Astrocyte (in vitro differentiated cells and primary cell): ENCODE data around the gene ULBP2. TPM values are rescaled to one million over a fixed set of nuclear protein-coding genes. Genes with fewer than 3 reads are reported as not detected.
A peak's percentile ranks its signal among the peaks of the same experiment; 100 is the strongest.

Experiments used
- DNase-seq: peaks from one replicate; pipeline ENCODE4 v3.0.0-alpha.2; 2010; ENCODE audit warnings: low read depth
- FAIRE-seq: peaks from 2 replicates; lab custom pipeline; 2011; peaks lifted over from hg19 to GRCh38; lab: Jason Lieb, UNC
- H2AFZ ChIP-seq: 2 replicates; pipeline ENCODE4 v1.6.0; 2012; ENCODE audit warnings: low read depth, low read length, inconsistent platforms
- H3K27ac ChIP-seq: 2 replicates; pipeline ENCODE4 v1.5.1; 2011; ENCODE audit warnings: low read depth, low read length, inconsistent platforms
- H3K27me3 ChIP-seq: 2 replicates; pipeline ENCODE4 v1.6.0; 2011; ENCODE audit warnings: low read length, inconsistent platforms; ENCODE audit not compliant: insufficient read depth
- H3K36me3 ChIP-seq: 2 replicates; pipeline ENCODE4 v1.5.1; 2011; ENCODE audit warnings: low read length, inconsistent platforms; ENCODE audit not compliant: insufficient read depth
- H3K4me1 ChIP-seq: 2 replicates; pipeline ENCODE4 v1.5.1; 2011; ENCODE audit warnings: low read length, inconsistent platforms; ENCODE audit not compliant: insufficient read depth
- H3K4me2 ChIP-seq: 2 replicates; pipeline ENCODE4 v1.6.0; 2012; ENCODE audit warnings: low read length, inconsistent platforms
- H3K4me3 ChIP-seq: 2 replicates; pipeline ENCODE4 v1.5.1; 2011; ENCODE audit warnings: low read depth, mild to moderate bottlenecking, low read length, inconsistent platforms; ENCODE audit not compliant: insufficient read depth
- H3K79me2 ChIP-seq: 2 replicates; pipeline ENCODE4 v1.6.0; 2012; ENCODE audit warnings: mild to moderate bottlenecking, low read length, inconsistent platforms; ENCODE audit not compliant: insufficient read depth
- H3K9ac ChIP-seq: 2 replicates; pipeline ENCODE4 v1.6.0; 2012; ENCODE audit warnings: mild to moderate bottlenecking, low read length, inconsistent platforms
- H3K9me3 ChIP-seq: 2 replicates; pipeline ENCODE4 v1.5.1; 2012; ENCODE audit warnings: low read depth, mild to moderate bottlenecking, low read length, inconsistent platforms; ENCODE audit not compliant: insufficient read depth
- H4K20me1 ChIP-seq: 2 replicates; pipeline ENCODE4 v1.6.0; 2012; ENCODE audit warnings: low read length, inconsistent platforms; ENCODE audit not compliant: insufficient read depth
- H3K27ac Mint-ChIP-seq: one replicate; pipeline ENCODE4 v1.8.0; 2021; ENCODE audit warnings: mild to moderate bottlenecking, mixed read lengths; ENCODE audit not compliant: unreplicated experiment
- H3K27me3 Mint-ChIP-seq: one replicate; pipeline ENCODE4 v1.8.0; 2021; ENCODE audit warnings: low read depth, mixed read lengths; ENCODE audit not compliant: unreplicated experiment
- H3K36me3 Mint-ChIP-seq: one replicate; pipeline ENCODE4 v1.8.0; 2021; ENCODE audit warnings: low read depth, mixed read lengths; ENCODE audit not compliant: unreplicated experiment
- H3K4me1 Mint-ChIP-seq: one replicate; pipeline ENCODE4 v1.8.0; 2021; ENCODE audit warnings: low read depth, mixed read lengths; ENCODE audit not compliant: unreplicated experiment
- H3K4me3 Mint-ChIP-seq: one replicate; pipeline ENCODE4 v1.8.0; 2021; ENCODE audit warnings: mild to moderate bottlenecking, moderate library complexity, mixed read lengths; ENCODE audit not compliant: unreplicated experiment
- H3K9me3 Mint-ChIP-seq: one replicate; pipeline ENCODE4 v1.8.0; 2021; ENCODE audit warnings: mild to moderate bottlenecking, mixed read lengths; ENCODE audit not compliant: unreplicated experiment
- CTCF ChIP-seq: IDR thresholded peaks from 2 replicates; pipeline ENCODE4 v1.5.1; 2011; ENCODE audit warnings: low read depth, mild to moderate bottlenecking, inconsistent platforms, low read length, moderate library complexity; ENCODE audit not compliant: insufficient read depth
- EZH2 ChIP-seq: IDR thresholded peaks from 2 replicates; pipeline ENCODE4 v1.6.1; 2012; ENCODE audit warnings: mild to moderate bottlenecking, low read length, inconsistent platforms; ENCODE audit not compliant: insufficient read depth
- total RNA-seq: library from RNA; stranded (reverse); gene quantifications from 2 replicates; pipeline ENCODE4 v1.2.1, GENCODE V29; 2021

Gene ULBP2
- total RNA-seq, 1 donor from 2014 or later: 7.3 TPM

DNA sequence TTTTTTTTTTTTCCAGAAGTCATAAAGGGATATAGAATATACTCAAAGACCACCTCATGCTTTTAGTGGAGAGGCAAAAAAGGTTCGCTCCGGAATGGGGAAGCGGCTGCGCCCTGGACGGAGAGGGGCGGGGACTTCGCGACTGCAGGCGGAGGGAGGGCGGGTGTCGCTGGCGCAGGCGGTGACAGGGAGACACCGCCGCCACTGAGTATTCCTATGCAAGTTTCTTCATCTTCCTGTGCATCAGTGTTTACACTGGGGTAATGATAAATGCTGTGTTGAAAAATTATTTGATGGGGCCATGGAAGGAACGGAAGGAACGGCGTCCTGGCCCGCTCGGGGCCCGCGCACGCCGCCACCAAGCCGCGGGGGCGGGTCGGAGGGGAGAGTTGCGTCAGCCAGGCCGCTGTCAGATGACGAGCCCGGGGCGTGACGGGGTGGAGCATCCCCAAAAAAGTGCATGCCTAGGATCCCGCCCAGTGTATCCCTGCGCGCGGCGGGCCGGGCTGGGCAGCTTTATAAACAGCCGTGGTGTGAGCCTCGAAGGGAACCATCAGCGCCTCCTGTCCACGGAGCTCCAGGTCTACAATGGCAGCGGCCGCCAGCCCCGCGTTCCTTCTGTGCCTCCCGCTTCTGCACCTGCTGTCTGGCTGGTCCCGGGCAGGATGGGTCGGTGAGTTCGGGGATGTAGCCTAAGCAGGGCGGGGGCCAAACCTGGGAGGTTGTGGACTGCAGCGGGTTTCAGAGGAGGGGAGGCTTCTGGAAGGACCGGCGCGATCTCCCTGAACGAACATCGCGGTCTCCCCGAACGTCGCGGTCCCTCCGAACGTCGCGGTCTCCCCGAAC lies 21.9 kb downstream of the ULBP2 start, which contains the start of gene ULBP1:
Gene ULBP1, plus strand, starts transcription at position 482 of the 846 bp plus-strand sequence. Its CDS starts 107 bp downstream, at position 589.
- DNase-seq: peak; percentile 68
- Histone ChIP-seq H3K4me1 (peaks cover 24% of the 10 kb centered on the region), H3K27me3 (peaks cover 40% of the 10 kb centered on the region), H2AFZ (peak within 1 kb of the TSS; percentile 87), H3K27ac (no peak within 1 kb of the TSS), H3K9ac (peak within 1 kb of the TSS; percentile 83), H3K9me3 (no peaks in the 10 kb centered on the region), H3K4me3 (peak within 1 kb of the TSS; percentile 56), H4K20me1 (no peaks in the 10 kb centered on the region), H3K79me2 (no peaks in the 10 kb centered on the region), H3K36me3 (no peaks in the 10 kb centered on the region), H3K4me2 (peak within 1 kb of the TSS; percentile 85)
- Mint-ChIP-seq H3K27me3 (peaks cover 90% of the 10 kb centered on the region), H3K27ac (peak within 1 kb of the TSS; percentile 97), H3K4me3 (peak within 1 kb of the TSS; percentile 93), H3K36me3 (peaks cover 15% of the 10 kb centered on the region), H3K9me3 (peaks cover 2% of the 10 kb centered on the region), H3K4me1 (peaks cover 11% of the 10 kb centered on the region)
- no peak for TF ChIP-seq EZH2
- TF ChIP-seq CTCF: no peak
- FAIRE-seq: no peak

- Histone ChIP-seq H3K36me3 (no peaks in the 10 kb centered on the region), H3K79me2 (no peaks in the 10 kb centered on the region), H3K9me3 (no peaks in the 10 kb centered on the region), H3K27ac (no peak overlapping the region), H4K20me1 (no peaks in the 10 kb centered on the region), H3K4me3 (peak overlapping the region; percentile 56), H3K9ac (peak overlapping the region; percentile 83), H2AFZ (peak overlapping the region; percentile 87), H3K4me1 (peaks cover 24% of the 10 kb centered on the region), H3K4me2 (peak overlapping the region; percentile 85), H3K27me3 (peaks cover 43% of the 10 kb centered on the region)
- peaks cover 12% of the 10 kb centered on the region for H3K4me1 Mint-ChIP-seq
- peaks cover 90% of the 10 kb centered on the region for H3K27me3 Mint-ChIP-seq
- H3K9me3 Mint-ChIP-seq: peaks cover 6% of the 10 kb centered on the region
- DNase-seq (peak; percentile 10), FAIRE-seq (no peak)
- H3K4me3 Mint-ChIP-seq: peak overlapping the region; percentile 93
- peaks cover 21% of the 10 kb centered on the region for H3K36me3 Mint-ChIP-seq
- peak; percentile 100 for TF ChIP-seq EZH2
- no peak for TF ChIP-seq CTCF
- peak overlapping the region; percentile 97 for H3K27ac Mint-ChIP-seq
Measured at GRCh38 chr6:149964308-149965193, 22.7 kb downstream of the ULBP2 start.
